Measurements from ENCODE around the gene RNU2-63P. TPM values are rescaled to one million over a fixed set of nuclear protein-coding genes. Genes with fewer than 3 reads are reported as not detected.
"Not testable (repeated sequence)": the region's sequence is repeated elsewhere in the genome, so short reads cannot be mapped to it uniquely, and the experiment has no call there.

Gene RNU2-63P
- total RNA-seq, 4 donors from 2014 or later, result not detected

GRCh38 chr2:88049622-88050021 is 33.3 kb upstream of the RNU2-63P start:
- intact Hi-C loops (cut with DNase I; ENCODE audit: low total_unique reads) (no loop called here), in situ Hi-C loops (cut with MboI; ENCODE audit: low pct_ligation_motif_present in 1 of 4, low pct_unique_long_range_greater_than_20kb in 1 of 4, low sequenced_read_pairs in 3 of 4) (loop anchor here in 2 of 4 donors (10.0 kb wide), 1 partner anchor 115 kb away; no protein-coding TSS in a partner anchor)
- 83 to 95% methylated on average over 1 of the region's 1 CpG for WGBS, 2 donors (ENCODE audit: low coverage in 1 of 2)
- Histone ChIP-seq H3K4me1 (peaks cover 6 to 28% (median 20%) of the 10 kb centered on the region in 4 donors), H3K27me3 (no peaks in the 10 kb centered on the region), H3K27ac (no peak overlapping the region), H3K4me3 (no peak overlapping the region), H3K9me3 (no peaks in the 10 kb centered on the region), H3K36me3 (no peaks in the 10 kb centered on the region)
- DNase-seq, result no peak
- TF ChIP-seq POLR2AphosphoS5 (IDR thresholded peaks at IDR 0.05), result no peak
- TF ChIP-seq CTCF (IDR thresholded peaks at IDR 0.05), result no peak
- no peak for TF ChIP-seq EP300 (IDR thresholded peaks at IDR 0.05; ENCODE audit: low read depth)
- TF ChIP-seq POLR2A (IDR thresholded peaks at IDR 0.05), result no peak

DNA sequence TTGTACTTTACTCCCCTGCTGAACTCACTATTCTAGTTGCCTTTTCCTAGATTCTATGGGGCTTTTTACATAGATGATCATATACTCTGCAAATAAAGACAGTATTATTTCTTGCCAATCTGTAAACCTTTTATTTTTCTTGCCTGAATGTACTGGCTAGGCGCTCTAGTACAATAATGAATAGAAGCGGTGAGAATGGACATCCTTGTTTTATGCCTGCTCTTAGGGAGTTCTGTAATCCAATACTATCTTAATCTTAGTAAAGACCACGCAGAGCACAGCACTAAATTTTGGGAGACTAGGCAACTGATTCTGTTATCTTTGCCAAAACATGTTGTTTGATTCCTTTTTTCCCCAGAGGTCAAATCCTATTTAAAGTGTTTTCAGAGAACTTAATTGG is 32.2 kb upstream of the RNU2-63P start:
- in situ Hi-C loops (cut with MboI; ENCODE audit: low pct_ligation_motif_present in 1 of 4, low pct_unique_long_range_greater_than_20kb in 1 of 4, low sequenced_read_pairs in 3 of 4), result no loop called here

DNA sequence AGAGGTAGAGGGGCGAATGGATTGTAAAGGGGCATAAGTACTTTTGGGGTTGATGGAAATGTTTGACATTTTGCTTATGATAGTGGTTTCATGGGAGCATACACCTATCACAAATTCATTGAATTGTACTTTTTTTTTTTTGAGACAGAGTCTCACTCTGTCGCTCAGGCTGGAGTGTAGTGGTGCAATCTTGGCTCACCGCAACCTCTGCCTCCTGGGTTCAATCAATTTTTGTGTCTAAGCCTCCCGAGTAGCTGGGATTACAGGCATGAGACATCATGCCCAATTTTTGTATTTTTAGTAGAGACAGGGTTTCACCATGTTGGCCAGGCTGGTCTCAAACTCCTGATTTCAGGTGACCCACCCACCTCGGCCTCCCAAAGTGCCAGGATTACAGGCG is 29.2 kb upstream of the RNU2-63P start:
- intact Hi-C loops (cut with DNase I; ENCODE audit: low total_unique reads); H3K36me3 ChIP-seq; H3K27ac ChIP-seq; in situ Hi-C loops (cut with MboI; ENCODE audit: low pct_ligation_motif_present in 1 of 4, low pct_unique_long_range_greater_than_20kb in 1 of 4, low sequenced_read_pairs in 3 of 4); H3K27me3 ChIP-seq; H3K4me3 ChIP-seq; H3K4me1 ChIP-seq; H3K9me3 ChIP-seq; DNase-seq: not testable (repeated sequence)
- WGBS, 2 donors (ENCODE audit: low coverage in 1 of 2), result 90 to 93% methylated on average over 4 to 6 of the region's 6 CpGs

More for the DNA sequence above, 32.2 kb upstream of the RNU2-63P start:
- no peak for DNase-seq
- Histone ChIP-seq H3K4me1 (peaks cover under 1 to 19% (median 9%) of the 10 kb centered on the region in 4 donors), H3K4me3 (no peak overlapping the region), H3K27me3 (no peaks in the 10 kb centered on the region), H3K36me3 (no peaks in the 10 kb centered on the region), H3K9me3 (no peaks in the 10 kb centered on the region), H3K27ac (no peak overlapping the region)
- no peak for TF ChIP-seq CTCF (IDR thresholded peaks at IDR 0.05)
- TF ChIP-seq POLR2AphosphoS5 (IDR thresholded peaks at IDR 0.05), result no peak
- no peak for TF ChIP-seq EP300 (IDR thresholded peaks at IDR 0.05; ENCODE audit: low read depth)
- TF ChIP-seq POLR2A (IDR thresholded peaks at IDR 0.05), result no peak
- intact Hi-C loops (cut with DNase I; ENCODE audit: low total_unique reads), result no loop called here
- WGBS, 2 donors (ENCODE audit: low coverage in 1 of 2), result 86 to 100% methylated on average over 3 of the region's 3 CpGs

- TF ChIP-seq CTCF (IDR thresholded peaks at IDR 0.05) (no peak), POLR2A (IDR thresholded peaks at IDR 0.05) (no peak), EP300 (IDR thresholded peaks at IDR 0.05; ENCODE audit: low read depth) (no peak), POLR2AphosphoS5 (IDR thresholded peaks at IDR 0.05) (no peak)
- 99% methylated on average over 5 of the region's 5 CpGs; no CpG with 5 or more reads in 1 of the 2 donors for WGBS, 2 donors (ENCODE audit: low coverage in 1 of 2)
- intact Hi-C loops (cut with DNase I; ENCODE audit: low total_unique reads) (no loop called here), in situ Hi-C loops (cut with MboI; ENCODE audit: low pct_ligation_motif_present in 1 of 4, low pct_unique_long_range_greater_than_20kb in 1 of 4, low sequenced_read_pairs in 3 of 4) (no loop called here)
- H3K4me1 ChIP-seq, result no peaks in the 10 kb centered on the region
- H3K27me3 ChIP-seq, result no peaks in the 10 kb centered on the region
- H3K27ac ChIP-seq, result no peak overlapping the region
- H3K9me3 ChIP-seq, result no peaks in the 10 kb centered on the region
- no peak for DNase-seq
- no peak overlapping the region for H3K4me3 ChIP-seq
- no peaks in the 10 kb centered on the region for H3K36me3 ChIP-seq
These were observed 26.1 kb upstream of the RNU2-63P start for GRCh38 chr2:88042476-88042875.

All from transverse colon (tissue), 4 donors.